H9 (cell line): Measurements from ENCODE around the gene LRRC37A3. TPM values are rescaled to one million over a fixed set of nuclear protein-coding genes. Genes with fewer than 3 reads are reported as not detected.
"Not testable (repeated sequence)": the region's sequence is repeated elsewhere in the genome, so short reads cannot be mapped to it uniquely, and the experiment has no call there.

Experiments
- DNase-seq: peaks from one replicate; pipeline ENCODE4 v3.0.0-alpha.2; 2017
- H2AFZ ChIP-seq: one replicate; pipeline ENCODE4 v1.6.1; 2013; ENCODE audit warnings: mild to moderate bottlenecking, low read length, control low read depth, moderate library complexity
- H2AK5ac ChIP-seq: 2 replicates; pipeline ENCODE4 v1.6.1; 2013; ENCODE audit warnings: low read length, control low read depth, mixed read lengths; ENCODE audit not compliant: insufficient read length
- H2BK120ac ChIP-seq: one replicate; pipeline ENCODE4 v1.6.1; 2013; ENCODE audit warnings: low read depth, mild to moderate bottlenecking, low read length, control low read depth, inconsistent platforms; ENCODE audit not compliant: poor library complexity, severe bottlenecking
- H2BK12ac ChIP-seq: 2 replicates; pipeline ENCODE4 v1.6.1; 2013; ENCODE audit warnings: low read length, control low read depth, mixed read lengths, low read depth; ENCODE audit not compliant: insufficient read length
- H2BK15ac ChIP-seq: 2 replicates; pipeline ENCODE4 v1.6.1; 2013; ENCODE audit warnings: low read depth, low read length, control low read depth
- H2BK20ac ChIP-seq: one replicate; pipeline ENCODE4 v1.6.1; 2013; ENCODE audit warnings: low read depth, mild to moderate bottlenecking, low read length, control low read depth, inconsistent platforms; ENCODE audit not compliant: poor library complexity, severe bottlenecking
- H2BK5ac ChIP-seq: 2 replicates; pipeline ENCODE4 v1.6.1; 2013; ENCODE audit warnings: low read length, control low read depth, mixed read lengths; ENCODE audit not compliant: insufficient read length
- H3K14ac ChIP-seq: 2 replicates; pipeline ENCODE4 v1.6.1; 2013; ENCODE audit warnings: low read length, control low read depth; ENCODE audit not compliant: insufficient read depth
- H3K18ac ChIP-seq: 2 replicates; pipeline ENCODE4 v1.6.1; 2013; ENCODE audit warnings: low read depth, mild to moderate bottlenecking, mixed read lengths, low read length, control low read depth; ENCODE audit not compliant: insufficient read length
- H3K23ac ChIP-seq: 2 replicates; pipeline ENCODE4 v1.6.1; 2013; ENCODE audit warnings: low read length, control low read depth, mixed read lengths, low read depth; ENCODE audit not compliant: insufficient read length
- H3K23me2 ChIP-seq: 2 replicates; pipeline ENCODE4 v1.6.1; 2013; ENCODE audit warnings: low read depth, mild to moderate bottlenecking, mixed read lengths, low read length, control low read depth; ENCODE audit not compliant: insufficient read length, poor library complexity, severe bottlenecking
- H3K27ac ChIP-seq: 2 replicates; pipeline ENCODE4 v1.5.1; 2013; ENCODE audit warnings: low read length, control low read depth, mixed read lengths, low read depth; ENCODE audit not compliant: insufficient read length
- H3K27me3 ChIP-seq: 2 replicates; pipeline ENCODE4 v1.6.1; 2013; ENCODE audit warnings: low read length, control low read depth, inconsistent platforms; ENCODE audit not compliant: insufficient read depth
- H3K4ac ChIP-seq: 2 replicates; pipeline ENCODE4 v1.6.1; 2013; ENCODE audit warnings: low read depth, mild to moderate bottlenecking, control low read depth, inconsistent platforms, low read length, moderate library complexity
- H3K4me1 ChIP-seq: 2 replicates; pipeline ENCODE4 v1.6.1; 2013; ENCODE audit warnings: low read length, control low read depth, inconsistent platforms; ENCODE audit not compliant: insufficient read depth
- H3K4me2 ChIP-seq: 2 replicates; pipeline ENCODE4 v1.6.1; 2013; ENCODE audit warnings: low read length, control low read depth, mixed read lengths; ENCODE audit not compliant: insufficient read length, insufficient read depth
- H3K56ac ChIP-seq: 2 replicates; pipeline ENCODE4 v1.6.1; 2013; ENCODE audit warnings: low read depth, mild to moderate bottlenecking, mixed read lengths, low read length, control low read depth; ENCODE audit not compliant: insufficient read length
- H3K79me1 ChIP-seq: 2 replicates; pipeline ENCODE4 v1.6.1; 2013; ENCODE audit warnings: low read depth, mild to moderate bottlenecking, moderate library complexity, low read length, control low read depth, inconsistent platforms; ENCODE audit not compliant: insufficient read depth, poor library complexity, severe bottlenecking
- H3K79me2 ChIP-seq: 2 replicates; pipeline ENCODE4 v1.6.1; 2013; ENCODE audit warnings: low read length, control low read depth, inconsistent platforms; ENCODE audit not compliant: insufficient read depth
- H3K9ac ChIP-seq: 2 replicates; pipeline ENCODE4 v1.6.1; 2013; ENCODE audit warnings: low read length, control low read depth, mixed read lengths; ENCODE audit not compliant: insufficient read length; ENCODE audit errors: extremely low read depth
- H3K9me3 ChIP-seq: one replicate; pipeline ENCODE4 v1.6.1; 2013; ENCODE audit warnings: low read depth, low read length, inconsistent platforms; ENCODE audit not compliant: control insufficient read depth
- H3T11ph ChIP-seq: one replicate; pipeline ENCODE4 v1.6.1; 2013; ENCODE audit warnings: mild to moderate bottlenecking, low read length, control low read depth, inconsistent platforms
- H4K20me1 ChIP-seq: one replicate; pipeline ENCODE4 v1.6.1; 2013; ENCODE audit not compliant: control insufficient read depth, insufficient read length, insufficient read depth
- H4K5ac ChIP-seq: 2 replicates; pipeline ENCODE4 v1.6.1; 2013; ENCODE audit warnings: low read depth, mild to moderate bottlenecking, mixed read lengths, low read length, control low read depth; ENCODE audit not compliant: insufficient read length
- H4K8ac ChIP-seq: replicated peaks from 2 replicates; pipeline ENCODE4 v1.6.1; 2013; ENCODE audit warnings: low read length, control low read depth, mixed read lengths, low read depth; ENCODE audit not compliant: insufficient read length
- H4K91ac ChIP-seq: 2 replicates; pipeline ENCODE4 v1.6.1; 2013; ENCODE audit warnings: low read depth, mild to moderate bottlenecking, moderate library complexity, mixed read lengths, low read length, control low read depth; ENCODE audit not compliant: insufficient read length
- H3K27ac Mint-ChIP-seq, 3 experiments: 2 replicates in 2 of 3; 3 replicates in 1 of 3; pipeline ENCODE4 v1.8.0; 2020 to 2021; ENCODE audit warnings: mixed read lengths in 3 of 3, mild to moderate bottlenecking in 1 of 3, moderate library complexity in 1 of 3
- H3K27me3 Mint-ChIP-seq: 2 replicates; pipeline ENCODE4 v1.8.0; 2021; ENCODE audit warnings: low read depth, mild to moderate bottlenecking, moderate library complexity, mixed read lengths
- H3K36me3 Mint-ChIP-seq, 3 experiments: 2 replicates in 2 of 3; 3 replicates in 1 of 3; pipeline ENCODE4 v1.8.0; 2020 to 2021; ENCODE audit warnings: low read depth in 3 of 3, mixed read lengths in 3 of 3; ENCODE audit not compliant: insufficient read depth in 1 of 3
- H3K4me1 Mint-ChIP-seq, 2 experiments: 2 replicates each; pipeline ENCODE4 v1.8.0; 2020; ENCODE audit warnings: mixed read lengths in 2 of 2
- H3K4me3 Mint-ChIP-seq, 2 experiments: 2 replicates in 1 of 2; 3 replicates in 1 of 2; pipeline ENCODE4 v1.8.0; 2020 to 2021; ENCODE audit warnings: mild to moderate bottlenecking in 2 of 2, mixed read lengths in 2 of 2, moderate library complexity in 1 of 2
- H3K9me3 Mint-ChIP-seq, 2 experiments: 2 replicates in 1 of 2; 3 replicates in 1 of 2; pipeline ENCODE4 v1.8.0; 2020; ENCODE audit warnings: mild to moderate bottlenecking in 2 of 2, mixed read lengths in 2 of 2, moderate library complexity in 1 of 2
- WGBS: extraction: QIAGEN DNeasy Blood & Tissue Kit; methylation state at CpG from one replicate; pipeline ENCODE4 v1.1.7; 2013; ENCODE audit warnings: missing lambda C conversion rate, low lambda C conversion rate, mixed read lengths; ENCODE audit not compliant: insufficient read length; ENCODE audit errors: extremely low coverage; 5-methylcytosine and 5-hydroxymethylcytosine counted together
- total RNA-seq: library from RNA; stranded (reverse); gene quantifications from 2 replicates; pipeline ENCODE4 v1.2.1, GENCODE V29; 2021
- TF ChIP-seq, protein P1 (sequence below): fragments of 200-600 bp; sonication (generic); conservative IDR thresholded peaks from 3 replicates; pipeline ENCODE4 v1.8.0; 2021; ENCODE audit warnings: antibody characterized with exemption, mild to moderate bottlenecking

Gene LRRC37A3
- total RNA-seq, 1 experiment from 2014 or later = 5.4 TPM

DNA sequence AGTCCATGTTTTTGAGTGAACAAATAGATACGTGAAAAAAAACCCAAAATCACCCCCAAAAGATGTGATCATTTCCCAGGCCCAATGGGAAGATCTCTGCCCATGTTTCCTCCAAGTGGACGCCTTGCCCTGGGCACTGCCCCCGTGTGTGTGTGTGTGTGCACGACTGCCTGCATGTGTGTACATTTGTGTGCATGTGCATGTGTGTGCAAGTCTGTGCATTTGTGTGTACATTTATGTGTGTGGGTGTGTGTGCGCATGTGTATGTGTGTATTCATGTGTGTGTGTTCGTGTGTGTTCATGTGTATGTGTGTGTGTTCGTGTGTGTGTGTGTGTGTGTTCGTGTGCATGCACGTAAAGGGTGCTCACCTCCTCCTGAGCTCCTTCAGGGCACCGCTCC, 16.8 kb upstream of the LRRC37A3 start:
- H3K4ac ChIP-seq = no peak overlapping the region
- no peak overlapping the region for H2BK20ac ChIP-seq
- H4K91ac ChIP-seq = no peak overlapping the region
- H2BK5ac ChIP-seq = no peak overlapping the region
- no peak overlapping the region for H3T11ph ChIP-seq
- H3K18ac ChIP-seq = no peak overlapping the region
- WGBS = no CpG with 5 or more reads among the region's 10 CpGs
- no peaks in the 10 kb centered on the region for H4K20me1 ChIP-seq
- no peak overlapping the region for H3K56ac ChIP-seq
- H3K79me1 ChIP-seq = no peaks in the 10 kb centered on the region
- no peak overlapping the region for H3K14ac ChIP-seq
- H2BK120ac ChIP-seq = no peak overlapping the region
- no peaks in the 10 kb centered on the region for H3K27me3 ChIP-seq
- H2BK12ac ChIP-seq = no peak overlapping the region
- H3K27ac ChIP-seq = no peak overlapping the region
- Mint-ChIP-seq H3K9me3 (no peaks in the 10 kb centered on the region), H3K27ac (no peak overlapping the region), H3K4me3 (no peak overlapping the region), H3K27me3 (no peaks in the 10 kb centered on the region), H3K36me3 (no peaks in the 10 kb centered on the region), H3K4me1 (peaks cover 2 to 11% of the 10 kb centered on the region in 2 experiments; a peak in 3 of 4 replicates)
- TF ChIP-seq, protein P1, sequence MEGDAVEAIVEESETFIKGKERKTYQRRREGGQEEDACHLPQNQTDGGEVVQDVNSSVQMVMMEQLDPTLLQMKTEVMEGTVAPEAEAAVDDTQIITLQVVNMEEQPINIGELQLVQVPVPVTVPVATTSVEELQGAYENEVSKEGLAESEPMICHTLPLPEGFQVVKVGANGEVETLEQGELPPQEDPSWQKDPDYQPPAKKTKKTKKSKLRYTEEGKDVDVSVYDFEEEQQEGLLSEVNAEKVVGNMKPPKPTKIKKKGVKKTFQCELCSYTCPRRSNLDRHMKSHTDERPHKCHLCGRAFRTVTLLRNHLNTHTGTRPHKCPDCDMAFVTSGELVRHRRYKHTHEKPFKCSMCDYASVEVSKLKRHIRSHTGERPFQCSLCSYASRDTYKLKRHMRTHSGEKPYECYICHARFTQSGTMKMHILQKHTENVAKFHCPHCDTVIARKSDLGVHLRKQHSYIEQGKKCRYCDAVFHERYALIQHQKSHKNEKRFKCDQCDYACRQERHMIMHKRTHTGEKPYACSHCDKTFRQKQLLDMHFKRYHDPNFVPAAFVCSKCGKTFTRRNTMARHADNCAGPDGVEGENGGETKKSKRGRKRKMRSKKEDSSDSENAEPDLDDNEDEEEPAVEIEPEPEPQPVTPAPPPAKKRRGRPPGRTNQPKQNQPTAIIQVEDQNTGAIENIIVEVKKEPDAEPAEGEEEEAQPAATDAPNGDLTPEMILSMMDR = no peak
- H2AFZ ChIP-seq = no peak overlapping the region
- no peak overlapping the region for H3K23ac ChIP-seq
- no peak overlapping the region for H2BK15ac ChIP-seq
- no peak overlapping the region for H4K8ac ChIP-seq
- no peak overlapping the region for H4K5ac ChIP-seq
- DNase-seq = no peak
- no peak overlapping the region for H3K9ac ChIP-seq
- H3K9me3 ChIP-seq = no peaks in the 10 kb centered on the region
- H3K79me2 ChIP-seq = no peaks in the 10 kb centered on the region
- H3K4me2 ChIP-seq = no peak overlapping the region
- H2AK5ac ChIP-seq = no peak overlapping the region
- H3K4me1 ChIP-seq = no peaks in the 10 kb centered on the region
- H3K23me2 ChIP-seq = no peaks in the 10 kb centered on the region

DNA sequence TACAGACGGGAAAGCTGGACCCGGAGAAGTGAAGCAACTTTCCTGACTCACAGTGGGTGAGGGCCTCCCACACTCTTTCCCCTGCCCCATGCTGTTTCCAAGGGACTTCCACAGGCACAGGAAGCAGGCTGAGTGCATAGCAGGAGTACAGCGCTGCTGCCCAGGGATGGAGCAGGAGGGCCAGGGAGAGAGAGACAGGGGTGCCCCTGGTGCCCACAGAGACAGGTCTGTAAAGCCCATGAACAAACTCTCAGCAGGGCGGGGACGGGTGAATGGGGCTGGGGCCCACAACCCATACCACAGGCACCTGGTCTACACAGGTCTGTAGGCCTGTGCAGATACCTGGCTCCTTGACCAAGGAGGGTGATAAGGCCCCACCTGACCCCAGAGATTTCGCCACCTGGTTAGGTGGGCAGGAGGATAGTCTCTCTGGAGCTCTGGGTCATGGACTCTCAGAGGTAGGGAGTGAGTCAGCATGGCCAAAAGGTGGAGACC, 15.1 kb upstream of the LRRC37A3 start:
- H2BK20ac ChIP-seq, H3K9me3 Mint-ChIP-seq, H3K4me2 ChIP-seq, H3K4ac ChIP-seq, H3K27ac ChIP-seq, H3K9ac ChIP-seq, H3K36me3 Mint-ChIP-seq, H2AFZ ChIP-seq, H3K9me3 ChIP-seq, H4K91ac ChIP-seq, H3K4me1 ChIP-seq, H4K20me1 ChIP-seq, H3K23ac ChIP-seq, H3T11ph ChIP-seq, H2BK120ac ChIP-seq, H4K8ac ChIP-seq, H2BK15ac ChIP-seq, H3K56ac ChIP-seq, H3K23me2 ChIP-seq, H2BK12ac ChIP-seq, H3K27me3 ChIP-seq, H3K14ac ChIP-seq, H3K27me3 Mint-ChIP-seq, H4K5ac ChIP-seq, H3K18ac ChIP-seq, H2BK5ac ChIP-seq, DNase-seq, H3K4me3 Mint-ChIP-seq, H3K79me1 ChIP-seq, H2AK5ac ChIP-seq, H3K79me2 ChIP-seq, H3K27ac Mint-ChIP-seq: not testable (repeated sequence)
- no CpG with 5 or more reads among the region's 6 CpGs for WGBS
- peaks cover 8 to 15% of the 10 kb centered on the region in 2 experiments for H3K4me1 Mint-ChIP-seq
